ENCODE measurements around the gene C11orf42.

DNA sequence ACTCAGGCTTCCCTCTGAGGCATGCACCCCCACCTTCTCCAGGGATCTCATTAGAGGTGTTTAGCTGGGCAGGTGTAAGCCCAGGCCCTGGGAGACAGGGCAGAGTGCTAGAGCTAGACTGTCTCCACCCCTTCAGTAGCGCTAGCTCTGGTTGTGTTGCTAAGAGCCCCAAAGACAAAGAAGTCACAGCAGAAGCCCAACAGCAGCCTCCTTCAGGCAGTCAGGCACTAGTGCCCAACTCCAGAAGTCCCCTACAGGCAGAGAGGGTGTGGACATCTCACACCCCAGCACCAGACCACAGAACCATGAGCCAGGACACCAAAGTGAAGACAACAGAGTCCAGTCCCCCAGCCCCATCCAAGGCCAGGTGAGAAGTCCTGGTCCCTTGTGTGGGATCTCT lies 33.5 kb downstream of the C11orf42 start, which contains the start of gene CNGA4:
- no peak for TF ChIP-seq POLR2A (IDR thresholded peaks at IDR 0.05)
- TF ChIP-seq, protein P1, sequence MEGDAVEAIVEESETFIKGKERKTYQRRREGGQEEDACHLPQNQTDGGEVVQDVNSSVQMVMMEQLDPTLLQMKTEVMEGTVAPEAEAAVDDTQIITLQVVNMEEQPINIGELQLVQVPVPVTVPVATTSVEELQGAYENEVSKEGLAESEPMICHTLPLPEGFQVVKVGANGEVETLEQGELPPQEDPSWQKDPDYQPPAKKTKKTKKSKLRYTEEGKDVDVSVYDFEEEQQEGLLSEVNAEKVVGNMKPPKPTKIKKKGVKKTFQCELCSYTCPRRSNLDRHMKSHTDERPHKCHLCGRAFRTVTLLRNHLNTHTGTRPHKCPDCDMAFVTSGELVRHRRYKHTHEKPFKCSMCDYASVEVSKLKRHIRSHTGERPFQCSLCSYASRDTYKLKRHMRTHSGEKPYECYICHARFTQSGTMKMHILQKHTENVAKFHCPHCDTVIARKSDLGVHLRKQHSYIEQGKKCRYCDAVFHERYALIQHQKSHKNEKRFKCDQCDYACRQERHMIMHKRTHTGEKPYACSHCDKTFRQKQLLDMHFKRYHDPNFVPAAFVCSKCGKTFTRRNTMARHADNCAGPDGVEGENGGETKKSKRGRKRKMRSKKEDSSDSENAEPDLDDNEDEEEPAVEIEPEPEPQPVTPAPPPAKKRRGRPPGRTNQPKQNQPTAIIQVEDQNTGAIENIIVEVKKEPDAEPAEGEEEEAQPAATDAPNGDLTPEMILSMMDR (IDR thresholded peaks at IDR 0.05 in 4 of 5, conservative IDR thresholded peaks at IDR 0.05 in 1 of 5) = no peak
